ENCODE data around the gene PDGFB. TPM values are rescaled to one million over a fixed set of nuclear protein-coding genes. Genes with fewer than 3 reads are reported as not detected.
A peak's percentile ranks its signal among the peaks of the same experiment; 100 is the strongest.

PDGFB gene
- total RNA-seq, 2 donors from 2014 or later = 21.9 to 22.0 TPM

DNA sequence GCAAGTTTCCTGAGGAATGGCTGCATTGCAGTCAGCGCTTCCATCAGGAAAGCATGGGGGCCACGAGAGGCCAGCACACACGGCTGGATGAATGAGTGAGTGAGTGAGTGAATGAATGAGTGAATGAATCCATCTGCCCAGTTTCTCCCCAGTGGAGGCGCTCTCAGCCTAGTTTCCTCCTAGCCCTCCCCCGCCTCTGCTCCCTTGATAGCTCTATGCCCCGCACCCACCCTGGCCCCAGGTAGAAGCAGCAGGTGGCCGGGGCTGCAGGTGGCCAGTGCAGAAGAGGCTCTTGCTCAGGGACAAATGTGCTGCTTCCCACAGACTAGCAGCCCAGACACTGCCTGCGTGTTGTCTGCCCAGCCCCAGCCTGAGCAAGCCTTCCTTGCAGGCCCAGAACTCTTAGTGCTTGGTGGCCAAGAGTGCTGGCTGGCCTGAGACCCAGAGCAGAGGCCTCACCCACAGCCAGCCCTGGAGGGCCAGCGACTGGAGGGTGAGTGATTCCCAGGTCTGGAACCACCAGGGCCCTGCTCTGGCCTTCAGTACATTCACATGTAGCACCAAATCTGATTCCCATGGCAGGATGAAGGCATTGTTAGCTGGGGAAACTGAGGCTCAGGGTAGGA, 31.1 kb upstream of the PDGFB start:
- TF ChIP-seq, protein P1, sequence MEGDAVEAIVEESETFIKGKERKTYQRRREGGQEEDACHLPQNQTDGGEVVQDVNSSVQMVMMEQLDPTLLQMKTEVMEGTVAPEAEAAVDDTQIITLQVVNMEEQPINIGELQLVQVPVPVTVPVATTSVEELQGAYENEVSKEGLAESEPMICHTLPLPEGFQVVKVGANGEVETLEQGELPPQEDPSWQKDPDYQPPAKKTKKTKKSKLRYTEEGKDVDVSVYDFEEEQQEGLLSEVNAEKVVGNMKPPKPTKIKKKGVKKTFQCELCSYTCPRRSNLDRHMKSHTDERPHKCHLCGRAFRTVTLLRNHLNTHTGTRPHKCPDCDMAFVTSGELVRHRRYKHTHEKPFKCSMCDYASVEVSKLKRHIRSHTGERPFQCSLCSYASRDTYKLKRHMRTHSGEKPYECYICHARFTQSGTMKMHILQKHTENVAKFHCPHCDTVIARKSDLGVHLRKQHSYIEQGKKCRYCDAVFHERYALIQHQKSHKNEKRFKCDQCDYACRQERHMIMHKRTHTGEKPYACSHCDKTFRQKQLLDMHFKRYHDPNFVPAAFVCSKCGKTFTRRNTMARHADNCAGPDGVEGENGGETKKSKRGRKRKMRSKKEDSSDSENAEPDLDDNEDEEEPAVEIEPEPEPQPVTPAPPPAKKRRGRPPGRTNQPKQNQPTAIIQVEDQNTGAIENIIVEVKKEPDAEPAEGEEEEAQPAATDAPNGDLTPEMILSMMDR (IDR thresholded peaks at IDR 0.05) = no peak
- Histone ChIP-seq H3K9me3 (peaks cover 0 to 11% of the 10 kb centered on the region in 2 donors), H3K27ac (no peak overlapping the region), H3K4me1 (peaks cover 0 to 19% of the 10 kb centered on the region in 2 donors), H3K36me3 (no peaks in the 10 kb centered on the region), H3K27me3 (no peaks in the 10 kb centered on the region), H3K4me3 (no peak overlapping the region)
- no peak for DNase-seq (ENCODE audit: low spot score)

- TF ChIP-seq, protein P1 (IDR thresholded peaks at IDR 0.05) = no peak
- Histone ChIP-seq H3K4me3 (no peak overlapping the region), H3K36me3 (no peaks in the 10 kb centered on the region), H3K27ac (no peak overlapping the region), H3K4me1 (peaks cover 0 to 24% of the 10 kb centered on the region in 2 donors), H3K27me3 (no peaks in the 10 kb centered on the region), H3K9me3 (peaks cover 0 to 11% of the 10 kb centered on the region in 2 donors)
- DNase-seq (ENCODE audit: low spot score) = no peak
These were observed 29.4 kb upstream of the PDGFB start for GRCh38 chr22:39273950-39274887.

- Histone ChIP-seq H3K4me1 (peaks cover 0 to 16% of the 10 kb centered on the region in 2 donors), H3K27ac (no peak overlapping the region), H3K9me3 (peaks cover 0 to 3% of the 10 kb centered on the region in 2 donors), H3K27me3 (no peaks in the 10 kb centered on the region), H3K4me3 (no peak overlapping the region), H3K36me3 (no peaks in the 10 kb centered on the region)
- TF ChIP-seq, protein P1 (IDR thresholded peaks at IDR 0.05) = no peak
- no peak for DNase-seq (ENCODE audit: low spot score)
These were observed 26.0 kb upstream of the PDGFB start for GRCh38 chr22:39270792-39271191.

DNA sequence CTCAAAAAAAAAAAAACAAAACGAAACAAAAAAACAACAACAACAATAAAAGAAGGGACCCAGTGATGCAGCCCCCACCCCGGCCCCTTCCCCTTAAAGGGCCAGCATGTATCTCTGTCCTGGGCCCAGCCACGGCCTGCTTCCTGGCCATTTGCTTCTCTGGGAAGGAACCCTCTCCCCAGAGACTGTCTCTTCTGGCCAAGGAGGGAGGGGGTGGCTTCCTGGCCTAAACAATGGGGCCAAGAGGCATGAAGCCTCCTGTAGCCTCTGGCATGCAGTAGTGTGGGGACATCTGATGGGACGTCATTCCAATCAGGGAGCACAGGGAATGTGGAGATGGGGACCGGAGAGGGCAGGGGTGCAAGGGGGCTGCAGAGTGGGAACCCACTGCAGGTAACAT, 25.5 kb upstream of the PDGFB start:
- no peak for DNase-seq (ENCODE audit: low spot score)

GRCh38 chr22:39269095-39269790, 24.5 kb upstream of the PDGFB start:
- Histone ChIP-seq H3K27ac (peak overlapping the region; percentile 17 to 23), H3K36me3 (no peaks in the 10 kb centered on the region), H3K4me1 (peaks cover 0 to 14% of the 10 kb centered on the region in 2 donors), H3K9me3 (peaks cover 0 to 3% of the 10 kb centered on the region in 2 donors), H3K27me3 (no peaks in the 10 kb centered on the region), H3K4me3 (no peak overlapping the region)
- TF ChIP-seq, protein P1 (IDR thresholded peaks at IDR 0.05) = no peak
- no peak for DNase-seq (ENCODE audit: low spot score)

More for the DNA sequence above, 25.5 kb upstream of the PDGFB start:
- TF ChIP-seq, protein P1 (IDR thresholded peaks at IDR 0.05) = no peak
- H3K4me3 ChIP-seq = no peak overlapping the region
- H3K27ac ChIP-seq = no peak overlapping the region
- H3K9me3 ChIP-seq = peaks cover 0 to 3% of the 10 kb centered on the region in 2 donors
- H3K36me3 ChIP-seq = no peaks in the 10 kb centered on the region
- no peaks in the 10 kb centered on the region for H3K27me3 ChIP-seq
- peaks cover 0 to 14% of the 10 kb centered on the region in 2 donors for H3K4me1 ChIP-seq

Data from right atrium auricular region (tissue), 2 donors.